Chondrocyte (in vitro differentiated cells): ENCODE results near the gene HES7. TPM values are rescaled to one million over a fixed set of nuclear protein-coding genes. Genes with fewer than 3 reads are reported as not detected.

ENCODE experiments used
- DNase-seq: peaks from one replicate; pipeline ENCODE4 v3.0.0; 2021; ENCODE audit warnings: mixed read lengths, low spot score
- H3K27ac Mint-ChIP-seq: one replicate; pipeline ENCODE4 v1.8.0; 2021; ENCODE audit warnings: mild to moderate bottlenecking, moderate library complexity, mixed read lengths; ENCODE audit not compliant: unreplicated experiment
- H3K27me3 Mint-ChIP-seq: 2 replicates; pipeline ENCODE4 v1.8.0; 2021; ENCODE audit warnings: low read depth, mixed read lengths
- H3K36me3 Mint-ChIP-seq: 2 replicates; pipeline ENCODE4 v1.8.0; 2021; ENCODE audit warnings: low read depth, mixed read lengths
- H3K4me1 Mint-ChIP-seq: 2 replicates; pipeline ENCODE4 v1.8.0; 2021; ENCODE audit warnings: low read depth, mild to moderate bottlenecking, mixed read lengths
- H3K4me3 Mint-ChIP-seq: one replicate; pipeline ENCODE4 v1.8.0; 2021; ENCODE audit warnings: mild to moderate bottlenecking, moderate library complexity, mixed read lengths; ENCODE audit not compliant: unreplicated experiment
- H3K9me3 Mint-ChIP-seq: 2 replicates; pipeline ENCODE4 v1.8.0; 2021; ENCODE audit warnings: low read depth, mixed read lengths
- CTCF ChIP-seq: fragments of 200-600 bp; sonication (generic); IDR thresholded peaks from 2 replicates; pipeline ENCODE4 v1.5.0; 2021; ENCODE audit warnings: antibody characterized with exemption, mild to moderate bottlenecking, moderate library complexity
- total RNA-seq: library from RNA; stranded (reverse); gene quantifications from 3 replicates; pipeline ENCODE4 v1.2.1, GENCODE V29; 2021

Gene HES7
- total RNA-seq, 1 donor from 2014 or later, result 1.5 TPM

GRCh38 chr17:8143581-8144400 is 19.9 kb upstream of the HES7 start:
- Mint-ChIP-seq H3K27me3 (no peaks in the 10 kb centered on the region), H3K27ac (peak overlapping the region; percentile 41), H3K36me3 (peaks cover 50% of the 10 kb centered on the region), H3K4me3 (no peak overlapping the region), H3K4me1 (no peaks in the 10 kb centered on the region), H3K9me3 (no peaks in the 10 kb centered on the region)
- TF ChIP-seq CTCF, result no peak
- DNase-seq, result no peak

- TF ChIP-seq CTCF, result no peak
- Mint-ChIP-seq H3K4me1 (no peaks in the 10 kb centered on the region), H3K9me3 (no peaks in the 10 kb centered on the region), H3K27ac (peak overlapping the region; percentile 17), H3K27me3 (no peaks in the 10 kb centered on the region), H3K36me3 (peaks cover 44% of the 10 kb centered on the region), H3K4me3 (no peak overlapping the region)
- DNase-seq, result no peak
Measured at GRCh38 chr17:8142887-8143580, 19.1 kb upstream of the HES7 start.

GRCh38 chr17:8142158-8142886 is 18.4 kb upstream of the HES7 start:
- no peak for DNase-seq
- TF ChIP-seq CTCF, result no peak
- no peaks in the 10 kb centered on the region for H3K9me3 Mint-ChIP-seq
- H3K27me3 Mint-ChIP-seq, result no peaks in the 10 kb centered on the region
- no peak overlapping the region for H3K4me3 Mint-ChIP-seq
- peak overlapping the region; percentile 17 for H3K27ac Mint-ChIP-seq
- peaks cover 40% of the 10 kb centered on the region for H3K36me3 Mint-ChIP-seq
- no peaks in the 10 kb centered on the region for H3K4me1 Mint-ChIP-seq

- Mint-ChIP-seq H3K27ac (no peak overlapping the region), H3K4me3 (no peak overlapping the region), H3K36me3 (peaks cover 37% of the 10 kb centered on the region), H3K27me3 (no peaks in the 10 kb centered on the region), H3K9me3 (no peaks in the 10 kb centered on the region), H3K4me1 (no peaks in the 10 kb centered on the region)
- no peak for DNase-seq
- TF ChIP-seq CTCF, result no peak
Measured at GRCh38 chr17:8141741-8142140, 17.8 kb upstream of the HES7 start.

DNA sequence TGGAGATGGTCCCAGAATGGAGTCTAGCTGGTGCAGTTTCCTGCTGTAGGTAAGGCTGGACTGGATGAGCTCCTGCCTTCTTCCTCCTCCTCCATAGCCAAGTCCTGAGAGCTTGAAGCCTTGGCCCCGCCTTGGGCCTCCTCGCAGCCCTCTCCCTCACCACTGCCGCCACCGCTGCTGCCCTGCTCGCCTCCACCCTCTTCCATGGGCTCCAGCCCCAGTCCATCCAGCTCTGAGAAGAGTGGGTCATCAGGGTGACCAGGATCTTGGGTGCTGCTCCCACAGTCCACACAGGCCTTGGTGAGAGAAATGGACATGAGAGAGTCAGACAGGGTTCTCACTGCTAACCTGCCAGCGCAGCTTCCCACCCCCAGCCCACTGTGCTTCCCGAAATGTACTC is 17.1 kb upstream of the HES7 start:
- H3K9me3 Mint-ChIP-seq, result no peaks in the 10 kb centered on the region
- no peak overlapping the region for H3K4me3 Mint-ChIP-seq
- no peaks in the 10 kb centered on the region for H3K27me3 Mint-ChIP-seq
- TF ChIP-seq CTCF, result no peak
- DNase-seq, result no peak
- peaks cover 30% of the 10 kb centered on the region for H3K36me3 Mint-ChIP-seq
- H3K4me1 Mint-ChIP-seq, result no peaks in the 10 kb centered on the region
- H3K27ac Mint-ChIP-seq, result peak overlapping the region; percentile 59
